ENCODE measurements around the gene PROK1.

PROK1 gene

GRCh38 chr1:110466646-110467280, 15.8 kb downstream of the PROK1 start:
- no peak for FAIRE-seq

DNA sequence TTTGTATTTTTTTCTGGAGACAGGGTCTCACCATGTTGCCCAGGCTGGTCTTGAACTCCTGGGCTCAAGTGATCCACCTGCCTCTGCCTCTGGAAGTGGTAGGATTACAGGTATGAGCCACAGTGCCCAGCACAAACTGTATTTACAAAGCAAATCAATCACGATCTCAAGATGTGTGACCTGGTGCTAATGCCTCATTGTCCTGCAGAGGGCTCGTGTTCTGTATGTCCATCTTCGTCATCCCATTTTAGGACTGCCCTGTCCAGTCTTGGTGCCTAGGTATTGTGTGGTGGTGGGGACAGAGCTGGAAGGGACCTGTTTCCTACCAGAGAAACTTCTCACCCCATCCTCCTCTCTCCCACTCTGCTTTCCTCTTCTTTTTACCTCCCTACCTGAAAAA, 20.2 kb downstream of the PROK1 start:
- no peak for FAIRE-seq

- no peak for FAIRE-seq
Observed at GRCh38 chr1:110472546-110472945, 21.6 kb downstream of the PROK1 start.

- no peak for FAIRE-seq
Observed at GRCh38 chr1:110474444-110474843, 23.5 kb downstream of the PROK1 start.

DNA sequence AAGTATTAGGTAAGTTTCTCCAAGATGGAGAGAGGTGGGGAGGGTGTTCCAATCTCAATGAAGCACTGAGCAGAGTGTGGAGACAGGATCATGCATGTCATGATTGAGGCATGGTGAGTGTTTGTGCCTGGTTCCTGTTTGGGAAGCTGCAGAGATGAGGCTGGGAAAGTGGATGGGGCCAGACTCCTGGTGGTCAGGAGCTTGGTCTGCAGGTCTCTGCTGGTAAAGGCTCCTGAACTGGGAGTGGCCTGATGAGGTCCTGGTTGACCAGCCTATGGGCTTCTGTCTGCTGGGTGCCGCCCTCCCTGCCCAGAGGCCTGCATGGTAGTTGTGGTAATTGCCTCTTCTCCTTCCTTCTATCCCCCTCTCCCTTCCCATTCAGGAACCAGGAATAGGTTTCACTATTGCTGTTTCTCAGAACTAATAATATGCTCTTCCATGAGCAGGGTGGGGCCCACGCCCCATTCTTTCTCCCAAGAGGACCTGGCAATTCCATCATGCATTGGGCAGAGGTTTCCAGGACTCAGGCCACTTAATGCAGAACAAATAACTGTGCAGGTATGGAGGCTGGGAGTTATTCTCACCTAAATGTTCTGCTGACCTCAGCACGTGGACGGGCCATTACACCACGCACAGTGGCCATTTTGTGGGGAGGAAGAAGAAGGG, 24.5 kb downstream of the PROK1 start:
- FAIRE-seq = no peak

GRCh38 chr1:110476028-110476765, 25.2 kb downstream of the PROK1 start:
- FAIRE-seq = no peak

DNA sequence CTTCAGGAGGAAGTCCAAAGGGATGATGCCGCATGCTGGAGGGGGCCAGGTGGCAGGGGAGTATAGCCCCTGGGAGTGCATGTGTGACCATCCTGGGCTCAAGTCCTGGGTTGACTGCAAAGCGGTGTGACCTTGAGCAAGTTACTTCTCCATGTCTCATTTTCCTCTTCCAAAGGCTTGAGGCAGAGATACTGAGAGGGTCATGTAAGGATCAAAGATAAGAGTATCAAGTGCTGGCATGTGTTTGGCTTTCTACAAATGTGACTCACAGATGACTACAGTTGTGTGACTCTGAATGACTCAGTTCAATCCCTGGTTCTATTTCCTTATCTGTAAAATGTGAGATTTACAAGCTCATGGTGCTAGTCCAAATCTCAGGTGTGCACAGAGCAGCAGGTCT, 26.1 kb downstream of the PROK1 start:
- FAIRE-seq = no peak

DNA sequence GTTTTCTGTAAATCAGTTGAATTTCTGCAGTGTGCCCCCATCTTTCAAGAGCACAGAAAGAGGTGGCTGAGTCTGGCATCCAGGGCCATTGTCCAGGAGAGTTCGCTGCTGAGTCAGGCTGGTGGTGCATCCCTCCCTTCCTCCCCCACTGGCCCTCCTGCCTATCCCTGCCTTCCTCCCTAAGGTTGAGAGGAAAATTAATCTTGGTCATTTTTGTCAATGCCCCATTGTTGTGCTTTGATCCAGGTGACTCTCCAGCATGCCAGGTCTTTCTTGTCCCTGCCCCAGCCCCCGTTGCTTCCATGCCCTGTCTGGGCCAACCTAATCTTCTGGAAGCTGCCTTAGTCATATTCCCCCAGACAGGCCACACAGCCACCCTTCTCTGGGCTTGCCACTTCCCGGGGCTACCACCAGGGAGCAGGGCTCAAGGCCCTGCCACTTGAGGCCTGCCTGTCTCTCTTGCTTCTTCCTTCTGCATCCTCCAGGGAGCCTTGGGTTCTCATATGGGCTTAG, 26.6 kb downstream of the PROK1 start:
- no peak for FAIRE-seq

DNA sequence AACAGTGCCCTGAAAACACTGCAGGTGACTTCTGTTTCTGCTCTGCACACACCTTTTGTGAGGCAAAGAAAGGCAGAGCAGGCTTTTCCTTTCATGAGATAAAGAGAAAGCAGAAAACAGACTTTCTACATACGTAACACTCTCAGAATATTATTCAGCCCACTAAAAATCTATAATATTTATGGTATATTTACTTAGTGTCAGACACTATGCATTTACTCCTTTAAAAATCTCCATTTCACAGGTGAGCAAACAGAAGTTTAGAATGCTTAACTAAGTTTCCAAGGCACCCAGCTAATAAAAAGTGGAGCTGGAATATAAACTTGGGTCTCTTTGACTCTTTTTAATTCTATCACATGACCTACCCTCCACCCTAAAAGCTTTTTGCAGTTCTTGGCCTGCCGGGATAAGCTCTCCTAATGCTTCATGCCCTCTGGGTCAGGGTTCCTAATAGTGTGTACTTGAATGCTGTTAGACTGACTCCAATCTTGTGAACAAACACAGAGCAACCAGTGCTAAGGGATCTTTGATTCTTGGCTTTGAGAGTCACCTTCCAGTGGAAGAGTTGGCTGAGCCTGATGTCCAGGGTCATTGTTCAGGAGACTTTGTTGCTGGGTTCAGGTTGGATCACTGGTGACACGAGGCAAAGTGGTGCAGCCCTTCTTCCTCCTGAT, 27.2 kb downstream of the PROK1 start:
- no peak for FAIRE-seq

DNA sequence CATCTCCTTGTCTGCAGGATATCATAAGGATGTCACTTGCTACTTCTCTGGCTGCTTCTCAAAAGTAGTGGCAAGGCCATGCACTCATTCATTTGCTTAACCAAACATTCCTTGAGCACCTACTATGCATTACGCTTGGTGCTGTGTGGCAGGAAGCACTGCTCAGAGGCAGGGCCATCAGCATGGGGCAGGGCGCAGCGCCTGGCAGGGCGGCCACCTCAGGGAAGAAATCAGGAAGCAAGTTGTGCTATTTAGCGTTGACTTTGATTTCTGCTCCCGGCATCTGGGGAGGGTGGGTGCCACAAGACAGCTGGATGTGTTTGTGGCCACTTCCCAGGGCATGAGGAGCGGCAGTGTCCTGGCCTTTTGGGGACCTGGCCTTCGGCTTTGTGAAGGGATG, 27.9 kb downstream of the PROK1 start:
- no peak for FAIRE-seq

- FAIRE-seq = no peak
Observed at GRCh38 chr1:110480356-110481096, 29.6 kb downstream of the PROK1 start.

DNA sequence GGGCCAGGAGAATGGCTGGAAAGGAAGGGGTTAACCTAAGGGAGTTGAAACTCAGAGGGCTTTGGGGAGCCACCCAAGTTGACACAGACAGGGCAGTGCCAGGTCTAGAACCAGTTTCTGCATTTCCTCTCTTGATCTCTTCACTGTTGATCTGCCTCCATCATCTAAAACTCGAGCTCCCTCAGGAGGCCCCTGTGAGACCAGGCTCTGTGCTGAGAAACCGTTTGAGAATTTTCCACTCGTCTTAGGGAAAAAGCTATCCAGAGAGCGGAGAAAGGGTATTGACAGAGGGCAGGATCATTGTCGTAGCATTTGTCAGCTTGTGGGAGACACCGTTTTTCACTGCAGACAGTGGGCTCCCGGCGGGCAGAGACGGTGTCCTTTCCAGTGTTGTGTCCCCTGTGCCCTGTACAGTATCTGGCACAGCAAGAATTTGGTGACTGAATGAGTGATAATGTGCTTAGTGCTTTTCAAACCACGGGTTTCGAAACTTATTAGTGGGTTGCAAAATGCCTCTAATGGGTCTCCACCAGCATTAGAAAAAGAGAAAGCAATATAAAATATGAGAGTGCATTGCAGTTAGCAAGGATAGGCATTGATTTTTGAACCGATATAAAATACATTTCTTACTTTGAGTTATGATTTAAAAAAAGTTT, 31.1 kb downstream of the PROK1 start:
- no peak for FAIRE-seq

GRCh38 chr1:110482662-110483307, 31.8 kb downstream of the PROK1 start:
- FAIRE-seq = no peak

DNA sequence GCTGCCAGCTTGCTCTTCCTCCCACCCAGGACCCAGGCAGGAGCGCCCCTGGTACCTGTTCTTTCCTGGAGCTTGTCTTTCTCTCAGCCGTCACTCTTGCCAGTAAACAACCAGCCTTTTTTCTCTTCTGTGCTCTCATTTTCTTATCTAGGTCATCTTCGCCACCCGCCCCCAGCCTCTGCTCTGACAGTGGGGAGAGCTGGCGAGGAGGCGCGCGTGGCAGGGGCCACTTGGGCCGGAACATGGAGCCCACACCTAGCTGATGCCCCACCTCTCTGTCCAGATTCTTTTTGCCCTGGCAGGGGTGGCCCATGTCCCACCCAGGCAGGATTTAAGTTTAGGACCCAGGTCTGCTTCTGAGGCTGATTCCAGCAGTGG, 32.3 kb downstream of the PROK1 start:
- FAIRE-seq = no peak

DNA sequence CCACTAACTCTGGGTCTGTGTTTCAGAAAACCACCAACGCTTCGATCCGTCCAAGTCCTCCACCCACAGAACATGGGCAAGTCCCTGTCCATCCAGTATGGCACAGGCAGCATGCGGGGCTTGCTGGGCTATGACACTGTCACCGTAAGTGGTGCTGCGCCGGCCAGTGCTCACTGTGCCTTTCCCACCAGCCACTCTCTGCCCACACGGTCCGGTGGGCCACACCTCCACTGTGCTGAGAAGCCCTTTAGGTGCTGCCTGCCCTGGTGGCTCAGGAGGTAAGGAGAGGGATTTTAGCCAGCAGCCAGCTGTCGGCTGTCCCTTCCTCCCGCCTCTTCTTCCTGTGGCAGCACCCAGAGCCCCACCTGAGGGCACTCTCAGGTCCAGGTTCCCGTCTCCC, 33.9 kb downstream of the PROK1 start:
- no peak for FAIRE-seq

DNA sequence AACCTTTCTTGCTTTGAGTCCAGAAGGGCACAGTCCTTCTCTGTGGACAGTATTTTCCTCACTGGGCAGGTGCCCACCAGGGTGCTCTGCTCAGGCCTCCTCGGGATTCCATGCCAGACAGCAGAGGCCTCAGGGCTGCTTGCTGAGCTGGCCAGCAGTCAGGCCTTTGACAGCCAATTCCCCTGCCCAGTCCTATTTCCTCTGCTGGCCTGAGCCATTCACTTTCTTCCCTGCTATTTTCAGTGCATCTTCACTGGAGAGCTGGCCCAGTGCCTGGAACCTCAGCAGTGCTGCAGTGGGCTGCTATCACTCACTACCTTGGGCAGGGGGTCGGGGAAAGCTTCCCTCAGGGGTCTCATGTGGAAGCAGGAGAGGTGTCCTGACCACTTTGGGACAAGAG, 34.8 kb downstream of the PROK1 start:
- no peak for FAIRE-seq

GRCh38 chr1:110487726-110488125, 36.8 kb downstream of the PROK1 start:
- FAIRE-seq = no peak

DNA sequence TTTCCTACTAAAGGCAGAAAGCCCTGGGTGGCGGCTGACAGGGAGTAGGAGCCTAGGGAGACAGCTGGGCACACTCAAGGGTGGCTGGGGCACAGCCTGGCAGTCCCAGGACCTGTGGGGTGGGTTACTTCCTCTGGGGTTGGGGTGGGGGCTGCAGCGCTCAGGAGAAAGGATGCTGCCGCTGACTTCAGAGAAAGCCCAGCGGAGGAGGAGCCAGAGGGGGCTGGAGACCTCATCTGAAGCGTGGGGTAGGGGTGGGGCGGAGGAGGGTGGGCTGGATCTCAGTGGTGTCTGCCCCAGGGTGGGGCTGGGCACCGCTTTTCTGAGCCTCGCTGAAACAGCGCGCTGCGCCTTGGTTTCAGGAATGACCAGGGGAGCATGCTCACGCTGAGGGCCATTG, 37.2 kb downstream of the PROK1 start:
- no peak for FAIRE-seq

- FAIRE-seq = no peak
Observed at GRCh38 chr1:110488867-110489266, 37.9 kb downstream of the PROK1 start.

GRCh38 chr1:110489406-110489805, 38.5 kb downstream of the PROK1 start:
- no peak for FAIRE-seq

- no peak for FAIRE-seq
Observed at GRCh38 chr1:110489973-110490542, 39.1 kb downstream of the PROK1 start.
